HG03520 (cell line): ENCODE results near the gene KRT33B.
"Not testable (repeated sequence)": the region's sequence is repeated elsewhere in the genome, so short reads cannot be mapped to it uniquely, and the experiment has no call there.

ENCODE experiments used
- ATAC-seq: cut with Tn5 transposase; IDR thresholded peaks from one replicate; pipeline ENCODE4 v1.9.1; 2021; ENCODE audit warnings: mild to moderate bottlenecking, moderate library complexity; ENCODE audit not compliant: unreplicated experiment

The KRT33B gene

DNA sequence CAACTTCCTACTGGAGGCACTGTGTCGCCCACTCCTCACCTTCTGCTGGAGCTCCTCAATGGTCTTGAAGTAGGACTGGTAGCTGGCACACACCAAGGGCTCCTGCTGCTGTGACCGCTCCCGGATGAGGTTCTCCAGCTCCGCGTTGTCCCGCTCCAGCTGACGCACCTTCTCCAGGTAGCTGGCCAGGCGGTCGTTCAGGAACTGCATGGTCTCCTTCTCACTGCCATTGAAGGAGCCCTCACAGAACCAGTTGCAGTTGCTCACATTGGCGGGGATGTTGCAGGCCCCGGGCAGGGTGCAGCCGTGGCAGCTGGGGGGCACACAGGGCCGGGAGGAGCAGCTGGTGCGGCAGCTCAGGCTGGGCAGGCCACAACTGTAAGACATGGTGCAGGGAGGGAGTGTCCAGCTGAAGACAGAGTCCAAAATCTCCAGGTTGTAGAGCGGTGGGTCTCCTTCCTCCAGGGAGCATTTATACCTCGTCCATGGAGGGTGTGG, 19.2 kb downstream of the KRT33B start, which contains the start of gene KRT33A:
Gene KRT33A, minus strand, starts transcription at position 448 of the 498 bp plus-strand sequence. Its CDS starts 61 bp downstream, at position 387.
- not testable (repeated sequence) for ATAC-seq

DNA sequence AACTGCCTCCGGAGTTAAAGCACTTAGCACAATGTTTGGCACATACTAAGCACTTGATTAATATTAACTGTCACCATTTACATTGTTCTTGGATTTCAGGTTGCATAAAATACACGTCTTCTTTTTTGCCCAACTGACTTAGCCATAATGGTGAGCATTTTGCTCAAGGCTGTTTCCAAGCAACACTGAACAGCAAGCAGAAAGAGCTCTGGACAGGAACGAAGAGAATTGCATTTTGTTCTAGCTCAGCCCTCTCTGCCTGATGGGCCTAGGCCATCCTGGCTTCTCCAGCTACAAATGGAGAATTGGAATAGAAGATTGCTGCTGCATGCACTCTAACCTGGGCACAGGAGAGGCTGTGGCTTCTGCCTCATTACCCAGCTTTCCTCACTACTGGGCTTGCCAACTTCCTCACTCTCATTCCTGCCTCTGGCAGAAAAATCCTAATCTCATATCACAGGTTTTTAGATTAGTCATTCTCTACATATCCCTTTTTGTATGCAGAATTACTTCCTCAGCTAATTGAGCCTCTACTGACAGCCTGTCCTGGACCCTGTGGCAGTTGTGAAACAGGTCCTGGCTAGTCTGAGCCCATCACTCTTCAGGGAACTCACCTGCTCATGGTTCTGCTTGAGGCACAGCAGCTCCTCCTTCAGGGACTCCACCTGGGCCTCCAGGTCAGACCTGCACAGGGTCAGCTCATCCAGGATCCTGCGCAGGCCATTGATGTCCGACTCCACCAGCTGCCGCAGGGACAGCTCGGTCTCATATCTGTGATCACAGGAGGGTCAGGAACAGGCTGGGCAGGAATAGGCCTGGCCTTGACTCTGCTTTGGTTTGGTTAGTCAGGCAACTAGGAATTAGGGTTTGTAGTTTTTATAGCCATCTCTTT, 21.5 kb downstream of the KRT33B start:
- no peak for ATAC-seq

DNA sequence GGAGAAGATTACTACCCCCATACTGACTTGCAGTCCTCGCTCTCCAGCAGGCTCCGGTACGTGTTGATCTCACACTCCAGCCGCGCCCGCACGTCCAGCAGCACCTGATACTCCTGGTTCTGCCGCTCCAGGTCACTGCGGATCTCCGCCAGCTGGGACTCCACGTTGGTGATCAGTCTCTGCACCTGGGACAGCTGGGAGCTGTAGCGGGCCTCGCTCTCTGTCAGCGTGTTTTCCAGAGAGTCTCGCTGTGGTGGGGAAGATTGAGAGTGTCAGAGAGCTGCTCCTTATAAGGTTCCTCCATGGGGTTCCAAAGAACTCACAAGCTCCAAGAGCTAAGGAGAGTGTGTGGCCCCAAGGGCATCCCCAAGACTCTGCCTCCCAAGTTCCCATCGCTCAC, 23.2 kb downstream of the KRT33B start:
- not testable (repeated sequence) for ATAC-seq

GRCh38 chr17:41345992-41346391, 23.6 kb downstream of the KRT33B start:
- no peak for ATAC-seq

DNA sequence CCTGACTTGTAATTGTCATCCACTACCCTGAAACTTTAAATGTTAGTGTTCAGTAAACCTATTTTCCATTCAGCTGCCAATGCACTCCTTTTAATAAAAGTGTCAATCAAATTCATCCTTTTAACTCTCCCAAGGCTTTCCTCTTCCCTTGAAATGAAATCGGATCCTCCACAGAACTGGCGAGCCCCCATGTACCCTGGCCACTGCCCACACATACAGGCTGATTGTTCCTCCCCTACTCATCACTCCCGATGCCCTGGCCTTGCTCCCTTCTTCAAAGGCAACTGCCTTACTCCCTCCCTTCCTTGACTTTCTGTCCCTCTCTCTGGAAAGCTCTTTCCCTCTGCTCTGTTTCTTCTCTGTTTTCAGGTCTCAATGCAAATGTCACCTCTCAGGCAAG, 26.6 kb downstream of the KRT33B start:
- no peak for ATAC-seq

- ATAC-seq: no peak
Observed at GRCh38 chr17:41340934-41341861, 28.4 kb downstream of the KRT33B start.

- ATAC-seq: no peak
Observed at GRCh38 chr17:41340494-41340893, 29.1 kb downstream of the KRT33B start.

DNA sequence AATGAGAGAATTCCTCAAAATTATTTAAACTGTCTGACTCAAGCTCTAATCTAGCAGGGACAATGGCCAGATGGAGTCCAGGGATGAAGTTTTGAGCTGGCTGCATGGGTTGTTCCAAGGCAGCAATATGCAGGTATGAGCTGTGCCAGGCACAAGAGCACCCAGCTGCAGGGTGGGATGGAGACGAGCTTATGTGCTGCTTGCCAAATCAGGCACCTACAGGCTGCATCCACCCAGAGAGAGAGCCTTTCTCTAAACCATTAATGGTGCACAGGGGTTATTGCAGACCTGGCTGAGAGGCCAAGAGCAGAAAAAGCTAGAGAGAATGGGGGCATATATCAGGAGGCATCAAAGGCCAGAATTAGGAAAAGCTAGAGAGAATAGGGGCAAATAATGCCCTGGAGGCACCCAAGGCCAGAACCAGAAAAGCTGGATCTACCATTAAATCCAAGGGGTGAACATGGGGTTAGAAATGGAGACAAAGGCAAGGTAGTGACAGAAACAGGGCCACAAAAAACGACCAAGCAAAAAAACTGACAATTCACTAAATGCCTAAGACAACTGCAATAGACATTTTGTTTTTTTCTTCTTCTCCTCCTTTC, 29.9 kb downstream of the KRT33B start:
- ATAC-seq: no peak

- ATAC-seq: no peak
Observed at GRCh38 chr17:41338961-41339485, 30.6 kb downstream of the KRT33B start.

- no peak for ATAC-seq
Observed at GRCh38 chr17:41335747-41336146, 33.9 kb downstream of the KRT33B start.

- no peak for ATAC-seq
Observed at GRCh38 chr17:41334385-41335305, 35.0 kb downstream of the KRT33B start.

DNA sequence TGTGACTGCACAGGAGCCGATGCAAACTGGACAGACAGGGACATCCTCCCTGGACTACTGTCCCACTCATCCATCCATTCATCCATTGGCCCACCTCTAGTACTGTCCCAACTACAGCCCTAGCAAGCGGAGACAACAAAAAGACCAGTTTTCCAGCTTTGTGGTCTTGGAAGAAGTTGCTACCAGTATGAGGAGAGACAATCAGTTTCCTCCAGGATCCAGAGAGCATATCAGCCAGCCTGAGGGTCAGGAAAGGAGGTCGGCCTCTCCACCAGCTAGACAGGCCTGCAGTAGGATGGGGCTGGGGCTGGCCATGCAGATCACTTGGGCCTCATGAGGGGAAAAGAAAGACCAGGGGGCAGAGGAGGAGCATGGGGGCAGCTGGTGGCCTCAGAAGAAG, 35.8 kb downstream of the KRT33B start:
- no peak for ATAC-seq

DNA sequence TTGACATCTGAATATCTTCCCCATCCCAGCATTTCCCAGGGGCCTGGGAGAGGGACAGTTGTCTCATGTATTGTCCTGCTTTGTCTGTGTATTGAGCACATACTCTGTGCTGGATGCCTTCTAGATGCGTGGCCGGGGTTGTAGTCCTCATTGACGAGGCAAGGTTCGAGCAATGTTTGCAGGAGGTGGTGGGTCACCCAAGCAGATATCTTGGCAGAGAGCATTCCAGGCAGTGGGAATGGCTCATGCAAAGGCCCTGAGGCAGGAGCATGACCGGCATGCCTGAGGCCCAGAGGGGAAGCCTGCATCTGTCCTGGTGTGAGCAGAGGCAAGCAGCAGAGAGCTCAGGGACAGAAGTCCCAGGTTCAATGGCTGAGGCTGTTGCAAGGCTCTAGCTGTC, 36.5 kb downstream of the KRT33B start:
- ATAC-seq: no peak

- ATAC-seq: no peak
Observed at GRCh38 chr17:41332239-41332638, 37.4 kb downstream of the KRT33B start.

GRCh38 chr17:41331606-41332005, 38.0 kb downstream of the KRT33B start:
- no peak for ATAC-seq

GRCh38 chr17:41329279-41329948, 40.2 kb downstream of the KRT33B start:
- ATAC-seq: no peak

DNA sequence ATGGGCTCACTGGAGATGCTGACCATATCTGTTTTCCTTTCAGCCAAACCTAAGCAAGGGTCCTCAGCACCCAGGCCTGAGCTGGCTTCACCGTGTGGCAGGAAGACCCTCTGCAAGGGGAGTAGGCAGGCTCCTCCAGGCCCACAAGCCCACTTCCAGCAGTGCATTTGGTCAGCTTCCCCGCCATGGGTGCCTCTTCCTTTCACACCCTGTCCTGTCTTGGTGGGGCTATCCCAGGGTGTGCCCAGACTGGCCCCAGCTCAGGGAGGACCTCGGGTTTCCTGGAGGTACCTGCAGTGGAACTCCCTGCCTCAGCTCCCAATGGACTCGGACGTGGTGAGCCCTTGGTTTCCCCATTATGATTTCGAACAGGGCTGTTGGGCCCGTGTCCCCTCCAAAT, 41.4 kb downstream of the KRT33B start:
- ATAC-seq: no peak

GRCh38 chr17:41327411-41328120, 42.0 kb downstream of the KRT33B start:
- no peak for ATAC-seq
